Erythroblast (primary cell): Measurements from ENCODE around the gene TEAD4.

Experiments
- GATA1 ChIP-seq: IDR thresholded peaks from 2 replicates; pipeline ENCODE4 v1.6.1; 2011; ENCODE audit warnings: low read depth, mild to moderate bottlenecking, control low read depth, low read length, moderate library complexity
- POLR2A ChIP-seq: IDR thresholded peaks from 2 replicates; pipeline ENCODE4 v1.6.1; 2011; ENCODE audit warnings: mild to moderate bottlenecking, low read length

- TF ChIP-seq POLR2A (no peak), GATA1 (no peak)
Observed at GRCh38 chr12:2984698-2985097, 25.5 kb downstream of the TEAD4 start.
